Testis (tissue), 3 donors: ENCODE results near the gene CBLN3. TPM values are rescaled to one million over a fixed set of nuclear protein-coding genes. Genes with fewer than 3 reads are reported as not detected.

Source experiments
- DNase-seq: peaks from one replicate; pipeline ENCODE4 v3.0.0-alpha.2; 2019
- H3K27ac ChIP-seq, 2 donors: fragments of 200-600 bp; sonication (generic); one replicate each; pipeline ENCODE4 v1.5.1; 2019
- H3K27me3 ChIP-seq: fragments of 200-600 bp; sonication (generic); one replicate; pipeline ENCODE4 v1.5.1; 2019
- H3K36me3 ChIP-seq: fragments of 200-600 bp; sonication (generic); one replicate; pipeline ENCODE4 v1.5.1; 2017; ENCODE audit warnings: low read depth; ENCODE audit errors: missing control alignments
- H3K4me1 ChIP-seq: fragments of 200-600 bp; sonication (generic); one replicate; pipeline ENCODE4 v1.5.1; 2019
- H3K4me3 ChIP-seq, 2 donors: fragments of 200-600 bp; sonication (generic); one replicate each; pipeline ENCODE4 v1.5.1; 2017 to 2019
- H3K9me3 ChIP-seq: fragments of 200-600 bp; sonication (generic); one replicate; pipeline ENCODE4 v1.5.1; 2017
- CTCF ChIP-seq, 3 experiments: fragments of 450-650 bp in 2 of 3; fragments of 200-600 bp in 1 of 3; sonication (generic) in 1 of 3; IDR thresholded peaks; one replicate each; pipeline ENCODE4 v1.5.1; 2016 to 2019; ENCODE audit warnings: antibody characterized with exemption in 3 of 3, mild to moderate bottlenecking in 2 of 3, moderate library complexity in 1 of 3
- POLR2A ChIP-seq: fragments of 450-650 bp; IDR thresholded peaks from one replicate; pipeline ENCODE4 v1.6.1; 2017; ENCODE audit warnings: antibody characterized with exemption, mild to moderate bottlenecking, moderate library complexity
- WGBS, 2 donors: methylation state at CpG; one replicate each; pipeline ENCODE4 v1.1.5; 2018; 5-methylcytosine and 5-hydroxymethylcytosine counted together
- intact Hi-C: fragments of 100-400 bp; cut with DNase I; formaldehyde crosslinking; loops from one replicate; pipeline ENCODE4 v1.15.1; 2023; ENCODE audit warnings: low total_unique reads
- polyA plus RNA-seq: library from polyadenylated mRNA; stranded (reverse); fragments of 350-450 nt; fragmentation: Illumina TruSeq; extraction: RNeasy Lipid Tissue Mini Kit (QIAGEN cat#74804); gene quantifications from one replicate; pipeline ENCODE4 v1.2.3, GENCODE V29; 2014; ENCODE audit warnings: low read depth, low replicate concordance; ENCODE audit not compliant: insufficient read depth
- total RNA-seq, 2 donors: library from RNA; depleted of rRNA; stranded (reverse); fragments of >200 nt; gene quantifications; one replicate each; pipeline ENCODE4 v1.2.3, GENCODE V29; 2016

CBLN3 gene
- total and polyA plus RNA-seq, 3 donors from 2014 or later, result 9.0 to 17.0 (median 13.5) TPM

DNA sequence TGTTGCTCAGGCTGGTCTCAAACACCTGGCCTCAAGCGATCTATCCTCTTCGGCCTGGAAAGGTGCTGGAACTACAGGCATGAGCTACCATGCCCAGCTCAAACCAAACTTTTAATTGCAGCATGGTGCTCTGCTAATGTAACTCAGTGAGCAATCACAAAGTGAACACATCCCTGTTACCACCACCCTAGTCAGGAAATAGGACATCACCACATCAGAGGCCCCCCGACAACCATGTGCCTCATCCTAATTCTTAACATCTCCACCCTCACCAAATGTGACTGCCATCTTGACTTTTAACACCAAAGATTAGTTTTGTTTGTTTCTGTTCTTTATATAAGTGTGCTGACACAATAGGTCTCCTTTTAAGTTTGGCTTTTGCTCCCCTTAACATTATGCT, 35.9 kb upstream of the CBLN3 start:
- no peak for TF ChIP-seq CTCF (IDR thresholded peaks at IDR 0.05)
- TF ChIP-seq POLR2A, result no peak
- intact Hi-C loops, result no loop called here
- WGBS, 2 donors, result 92 to 100% methylated on average over 3 of the region's 3 CpGs

DNA sequence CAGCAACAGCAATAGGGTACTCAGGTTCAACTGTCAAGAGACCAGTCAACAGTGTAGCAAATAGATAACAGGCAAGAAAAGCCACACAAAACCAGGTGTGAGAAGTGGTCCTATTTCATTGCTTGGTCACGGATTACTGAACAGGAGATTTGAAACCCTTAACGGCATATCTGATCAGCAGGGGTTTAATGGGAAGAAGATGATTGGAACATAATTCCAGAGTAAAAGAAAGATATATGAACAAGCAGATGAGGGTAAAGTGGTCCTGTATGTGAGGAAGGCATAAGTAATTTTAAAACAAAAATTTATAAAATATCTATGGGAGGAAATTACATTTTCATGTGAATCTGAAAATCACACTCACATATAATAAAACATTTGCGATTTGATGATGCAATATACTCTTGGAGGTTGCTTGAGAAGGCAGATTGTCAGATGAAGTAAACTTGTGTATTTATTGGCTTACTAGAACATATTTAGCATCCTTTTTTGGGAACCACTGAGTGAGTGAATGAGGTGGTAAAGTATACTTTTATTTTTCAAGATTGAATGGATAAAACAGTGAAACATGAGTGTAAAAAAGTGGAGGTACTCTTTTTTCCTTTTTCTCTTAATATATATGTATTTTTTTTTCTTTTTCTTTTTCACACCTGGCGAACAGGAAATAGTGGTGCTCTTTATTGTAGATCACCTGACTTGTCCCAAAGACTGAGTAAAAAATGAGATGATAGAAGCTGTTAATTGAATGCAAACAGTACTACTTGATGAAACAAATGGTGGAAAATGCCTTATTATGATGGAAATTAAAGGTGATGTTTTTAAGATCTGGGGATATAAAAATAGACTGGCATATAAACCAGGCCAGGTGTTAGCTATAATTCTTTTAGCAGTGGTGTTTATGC, 34.7 kb upstream of the CBLN3 start:
- no peaks in the 10 kb centered on the region for H3K9me3 ChIP-seq
- no peak overlapping the region for H3K27ac ChIP-seq
- WGBS, 2 donors, result 66 to 69% methylated on average over 4 of the region's 4 CpGs
- intact Hi-C loops, result no loop called here
- H3K4me3 ChIP-seq, result no peak overlapping the region
- H3K27me3 ChIP-seq, result no peaks in the 10 kb centered on the region
- no peak for TF ChIP-seq POLR2A
- TF ChIP-seq CTCF (IDR thresholded peaks at IDR 0.05), result no peak
- H3K36me3 ChIP-seq, result no peaks in the 10 kb centered on the region
- DNase-seq, result no peak
- no peaks in the 10 kb centered on the region for H3K4me1 ChIP-seq

More for the DNA sequence above, 35.9 kb upstream of the CBLN3 start:
- H3K27me3 ChIP-seq, result no peaks in the 10 kb centered on the region
- DNase-seq, result no peak
- H3K27ac ChIP-seq, result no peak overlapping the region
- H3K36me3 ChIP-seq, result no peaks in the 10 kb centered on the region
- H3K4me1 ChIP-seq, result no peaks in the 10 kb centered on the region
- H3K9me3 ChIP-seq, result no peaks in the 10 kb centered on the region
- H3K4me3 ChIP-seq, result no peak overlapping the region

DNA sequence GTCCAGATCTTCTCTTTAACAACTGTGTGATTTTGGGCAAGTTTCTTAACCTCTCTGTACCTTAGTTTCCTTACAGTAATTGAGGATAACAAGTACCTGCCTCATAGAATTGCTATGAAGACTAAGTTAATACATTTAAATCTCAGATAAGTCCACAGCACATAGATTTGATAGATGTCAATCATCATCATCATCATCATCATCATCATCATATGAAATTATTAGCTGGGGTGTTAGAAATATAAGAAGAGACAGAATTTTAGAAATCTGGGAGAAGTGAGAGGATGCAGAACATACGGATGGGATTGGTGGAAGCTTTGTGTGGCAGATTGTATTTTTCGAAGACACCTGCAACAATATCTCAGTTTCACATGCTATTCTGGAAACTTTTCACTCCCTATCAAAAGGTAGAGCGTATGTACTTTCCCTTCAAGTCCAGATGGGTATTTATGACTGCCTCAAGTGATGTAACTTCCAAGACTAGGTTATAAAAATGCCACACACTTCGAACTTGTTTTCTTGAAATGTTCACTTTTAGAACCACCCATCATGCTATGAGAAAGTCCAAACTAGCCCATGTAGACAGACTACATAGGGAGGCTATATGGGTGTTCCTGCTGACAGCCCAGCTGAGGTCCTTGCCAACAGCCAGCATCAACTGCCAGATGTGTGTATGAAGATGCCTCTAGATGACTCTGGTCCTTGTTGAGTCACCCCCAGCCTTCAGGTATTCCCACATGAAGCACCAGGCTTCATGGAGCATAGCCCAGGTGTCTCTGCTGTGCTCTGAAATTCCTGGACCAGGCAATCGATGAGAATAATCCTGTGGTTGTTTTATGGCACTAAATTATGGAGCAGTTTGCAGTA, 33.8 kb upstream of the CBLN3 start:
- Histone ChIP-seq H3K4me1 (no peaks in the 10 kb centered on the region), H3K36me3 (no peaks in the 10 kb centered on the region), H3K27me3 (no peaks in the 10 kb centered on the region), H3K27ac (no peak overlapping the region), H3K4me3 (no peak overlapping the region), H3K9me3 (no peaks in the 10 kb centered on the region)
- no peak for DNase-seq
- intact Hi-C loops, result no loop called here
- TF ChIP-seq POLR2A (no peak), CTCF (IDR thresholded peaks at IDR 0.05) (no peak)
- WGBS, 2 donors, result 51 to 54% methylated on average over 5 of the region's 5 CpGs

- intact Hi-C loops, result no loop called here
- H3K27me3 ChIP-seq, result no peaks in the 10 kb centered on the region
- H3K36me3 ChIP-seq, result no peaks in the 10 kb centered on the region
- TF ChIP-seq CTCF (IDR thresholded peaks at IDR 0.05) (no peak), POLR2A (no peak)
- no peak overlapping the region for H3K27ac ChIP-seq
- no peaks in the 10 kb centered on the region for H3K9me3 ChIP-seq
- H3K4me1 ChIP-seq, result no peaks in the 10 kb centered on the region
- no peak overlapping the region for H3K4me3 ChIP-seq
- DNase-seq, result no peak
Observed at GRCh38 chr14:24461336-24461735, 31.9 kb upstream of the CBLN3 start.
